NCI-H2227 (cell line): ENCODE results near the gene MAP3K9.

Experiments
- DNase-seq: peaks from one replicate; lab custom pipeline; 2025; ENCODE audit not compliant: unreplicated experiment; lab: John Stamatoyannopoulos, UW

MAP3K9 gene

GRCh38 chr14:70701610-70702009 lies 107.7 kb downstream of the MAP3K9 start:
- no peak for DNase-seq

- DNase-seq = no peak
Observed at GRCh38 chr14:70700955-70701585, 108.2 kb downstream of the MAP3K9 start.

- DNase-seq = no peak
Observed at GRCh38 chr14:70699646-70700045, 109.7 kb downstream of the MAP3K9 start.

- DNase-seq = no peak
Observed at GRCh38 chr14:70698288-70698687, 111.0 kb downstream of the MAP3K9 start.

- DNase-seq = no peak
Observed at GRCh38 chr14:70697701-70698100, 111.6 kb downstream of the MAP3K9 start.

- no peak for DNase-seq
Observed at GRCh38 chr14:70696026-70696425, 113.3 kb downstream of the MAP3K9 start.

GRCh38 chr14:70692210-70692609 lies 117.1 kb downstream of the MAP3K9 start:
- no peak for DNase-seq

GRCh38 chr14:70685474-70686197 lies 123.7 kb downstream of the MAP3K9 start:
- DNase-seq = no peak

GRCh38 chr14:70683983-70684382 lies 125.3 kb downstream of the MAP3K9 start:
- no peak for DNase-seq

- DNase-seq = no peak
Observed at GRCh38 chr14:70680748-70681147, 128.6 kb downstream of the MAP3K9 start.

- no peak for DNase-seq
Observed at GRCh38 chr14:70677341-70677740, 132.0 kb downstream of the MAP3K9 start.
